Measurements from ENCODE around the gene GAL.
A peak's percentile ranks its signal among the peaks of the same experiment; 100 is the strongest.

Gene GAL

DNA sequence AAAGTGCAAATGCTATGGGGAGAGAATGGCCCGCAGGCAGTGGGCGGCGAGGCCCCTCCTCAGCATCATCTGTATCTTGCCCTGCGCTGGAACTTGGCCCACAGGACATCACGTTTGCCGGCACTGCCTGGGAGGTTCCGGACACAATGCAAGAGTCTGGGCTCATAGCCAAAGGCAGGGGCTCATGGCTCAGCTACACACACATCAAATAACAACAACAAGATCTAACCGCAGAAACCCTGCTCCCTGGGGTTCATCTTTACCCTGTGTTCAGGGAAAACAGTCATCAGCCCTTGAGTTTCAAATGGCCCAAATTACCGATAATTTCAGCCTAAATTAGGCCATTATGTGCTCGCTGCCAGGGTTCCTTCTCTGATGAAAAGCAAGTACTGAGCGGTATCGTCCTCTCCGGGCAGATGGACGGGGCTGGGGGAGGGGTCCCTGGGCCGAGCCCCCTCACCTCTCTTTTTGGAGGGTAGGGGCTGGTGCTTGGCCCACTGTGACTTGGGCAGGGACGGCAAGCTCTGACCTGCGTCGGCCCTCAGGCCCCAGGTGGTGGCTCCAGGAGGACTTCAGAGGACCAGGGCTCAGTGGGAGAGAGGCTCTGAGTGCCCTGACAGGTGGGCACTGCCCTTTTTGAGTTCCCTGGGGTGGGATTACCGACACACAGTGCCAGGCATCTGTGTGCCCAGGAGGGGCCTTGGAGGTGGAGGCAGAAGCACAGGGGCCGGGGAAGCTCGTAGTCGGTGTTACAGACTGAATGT, 25.0 kb upstream of the GAL start:
- Histone ChIP-seq H3K36me3 (ENCODE audit: low read depth) (no peaks in the 10 kb centered on the region), H3K4me1 (ENCODE audit: insufficient read depth, poor library complexity, severe bottlenecking) (peaks cover 3% of the 10 kb centered on the region), H3K9me3 (ENCODE audit: severe bottlenecking) (no peaks in the 10 kb centered on the region), H3K4me3 (ENCODE audit: severe bottlenecking) (no peak overlapping the region), H3K27me3 (ENCODE audit: insufficient read depth, poor library complexity, severe bottlenecking) (no peaks in the 10 kb centered on the region), H3K27ac (ENCODE audit: poor library complexity, severe bottlenecking) (no peak overlapping the region)
- DNase-seq (ENCODE audit: low spot score): no peak
- ATAC-seq (ENCODE audit: low read depth): peak; percentile 91
- TF ChIP-seq, protein P1, sequence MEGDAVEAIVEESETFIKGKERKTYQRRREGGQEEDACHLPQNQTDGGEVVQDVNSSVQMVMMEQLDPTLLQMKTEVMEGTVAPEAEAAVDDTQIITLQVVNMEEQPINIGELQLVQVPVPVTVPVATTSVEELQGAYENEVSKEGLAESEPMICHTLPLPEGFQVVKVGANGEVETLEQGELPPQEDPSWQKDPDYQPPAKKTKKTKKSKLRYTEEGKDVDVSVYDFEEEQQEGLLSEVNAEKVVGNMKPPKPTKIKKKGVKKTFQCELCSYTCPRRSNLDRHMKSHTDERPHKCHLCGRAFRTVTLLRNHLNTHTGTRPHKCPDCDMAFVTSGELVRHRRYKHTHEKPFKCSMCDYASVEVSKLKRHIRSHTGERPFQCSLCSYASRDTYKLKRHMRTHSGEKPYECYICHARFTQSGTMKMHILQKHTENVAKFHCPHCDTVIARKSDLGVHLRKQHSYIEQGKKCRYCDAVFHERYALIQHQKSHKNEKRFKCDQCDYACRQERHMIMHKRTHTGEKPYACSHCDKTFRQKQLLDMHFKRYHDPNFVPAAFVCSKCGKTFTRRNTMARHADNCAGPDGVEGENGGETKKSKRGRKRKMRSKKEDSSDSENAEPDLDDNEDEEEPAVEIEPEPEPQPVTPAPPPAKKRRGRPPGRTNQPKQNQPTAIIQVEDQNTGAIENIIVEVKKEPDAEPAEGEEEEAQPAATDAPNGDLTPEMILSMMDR (IDR thresholded peaks at IDR 0.05; ENCODE audit: poor library complexity, severe bottlenecking): no peak

DNA sequence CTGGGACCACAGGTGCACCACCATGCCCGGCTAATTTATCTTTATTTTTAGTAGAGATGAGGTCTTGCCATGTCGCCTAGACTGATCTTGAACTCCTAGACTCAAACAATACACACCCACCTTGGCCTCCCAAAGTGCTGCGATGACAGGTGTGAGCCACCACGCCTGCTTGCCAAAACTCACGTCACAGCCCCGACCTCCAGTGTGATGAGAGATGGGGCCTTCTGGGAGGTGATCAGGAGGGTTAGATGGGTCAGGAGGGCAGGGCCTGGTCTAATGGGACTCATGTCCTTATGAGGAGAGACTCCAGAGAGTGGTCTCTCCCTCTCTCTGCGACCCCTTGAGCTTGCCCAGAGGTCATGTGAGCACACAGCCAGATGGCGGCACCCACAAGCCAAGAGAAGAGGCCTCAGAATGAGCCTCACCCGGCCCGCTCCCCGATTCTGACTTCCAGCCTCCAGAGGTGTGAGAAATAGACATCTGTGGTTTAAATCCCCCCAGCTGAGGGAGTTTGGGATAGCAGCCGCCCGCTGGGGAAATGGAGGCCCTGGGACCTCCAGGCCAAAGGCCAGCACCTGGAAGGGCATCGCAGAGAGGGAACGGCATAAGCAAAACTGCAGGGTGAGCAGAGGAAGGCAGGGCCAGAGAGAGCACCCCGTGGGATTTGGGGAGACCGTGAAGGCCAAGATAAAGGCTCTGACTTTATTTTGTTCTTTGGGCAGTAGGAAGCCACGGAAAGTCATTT, 24.1 kb upstream of the GAL start:
- TF ChIP-seq, protein P1 (IDR thresholded peaks at IDR 0.05; ENCODE audit: poor library complexity, severe bottlenecking): no peak
- H3K9me3 ChIP-seq (ENCODE audit: severe bottlenecking): no peaks in the 10 kb centered on the region
- no peak overlapping the region for H3K27ac ChIP-seq (ENCODE audit: poor library complexity, severe bottlenecking)
- no peak for ATAC-seq (ENCODE audit: low read depth)
- no peak overlapping the region for H3K4me3 ChIP-seq (ENCODE audit: severe bottlenecking)
- H3K4me1 ChIP-seq (ENCODE audit: insufficient read depth, poor library complexity, severe bottlenecking): peaks cover 3% of the 10 kb centered on the region
- DNase-seq (ENCODE audit: low spot score): no peak
- H3K36me3 ChIP-seq (ENCODE audit: low read depth): no peaks in the 10 kb centered on the region
- no peaks in the 10 kb centered on the region for H3K27me3 ChIP-seq (ENCODE audit: insufficient read depth, poor library complexity, severe bottlenecking)

DNA sequence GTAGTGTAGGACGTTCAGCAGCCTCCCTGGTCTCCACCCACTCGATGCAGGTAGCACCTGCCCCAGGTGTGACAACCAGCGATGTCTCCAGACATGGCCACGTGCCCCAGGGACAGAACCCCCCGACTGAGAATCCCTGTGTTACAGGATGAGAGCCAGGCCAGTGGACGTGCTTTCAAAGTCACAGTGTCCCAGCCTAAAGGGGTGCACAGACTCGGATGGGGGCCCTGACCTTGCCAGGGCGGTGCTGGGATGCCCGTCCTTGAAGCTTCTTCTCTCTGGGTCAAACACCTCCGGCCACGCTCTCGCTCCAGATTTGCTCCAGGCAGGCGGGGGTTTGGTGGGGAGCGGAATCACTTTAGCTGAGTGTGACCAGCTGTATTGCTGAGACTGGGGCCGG, 23.3 kb upstream of the GAL start:
- Histone ChIP-seq H3K4me1 (ENCODE audit: insufficient read depth, poor library complexity, severe bottlenecking) (peaks cover 3% of the 10 kb centered on the region), H3K36me3 (ENCODE audit: low read depth) (no peaks in the 10 kb centered on the region)
- TF ChIP-seq, protein P1 (IDR thresholded peaks at IDR 0.05; ENCODE audit: poor library complexity, severe bottlenecking): no peak

DNA sequence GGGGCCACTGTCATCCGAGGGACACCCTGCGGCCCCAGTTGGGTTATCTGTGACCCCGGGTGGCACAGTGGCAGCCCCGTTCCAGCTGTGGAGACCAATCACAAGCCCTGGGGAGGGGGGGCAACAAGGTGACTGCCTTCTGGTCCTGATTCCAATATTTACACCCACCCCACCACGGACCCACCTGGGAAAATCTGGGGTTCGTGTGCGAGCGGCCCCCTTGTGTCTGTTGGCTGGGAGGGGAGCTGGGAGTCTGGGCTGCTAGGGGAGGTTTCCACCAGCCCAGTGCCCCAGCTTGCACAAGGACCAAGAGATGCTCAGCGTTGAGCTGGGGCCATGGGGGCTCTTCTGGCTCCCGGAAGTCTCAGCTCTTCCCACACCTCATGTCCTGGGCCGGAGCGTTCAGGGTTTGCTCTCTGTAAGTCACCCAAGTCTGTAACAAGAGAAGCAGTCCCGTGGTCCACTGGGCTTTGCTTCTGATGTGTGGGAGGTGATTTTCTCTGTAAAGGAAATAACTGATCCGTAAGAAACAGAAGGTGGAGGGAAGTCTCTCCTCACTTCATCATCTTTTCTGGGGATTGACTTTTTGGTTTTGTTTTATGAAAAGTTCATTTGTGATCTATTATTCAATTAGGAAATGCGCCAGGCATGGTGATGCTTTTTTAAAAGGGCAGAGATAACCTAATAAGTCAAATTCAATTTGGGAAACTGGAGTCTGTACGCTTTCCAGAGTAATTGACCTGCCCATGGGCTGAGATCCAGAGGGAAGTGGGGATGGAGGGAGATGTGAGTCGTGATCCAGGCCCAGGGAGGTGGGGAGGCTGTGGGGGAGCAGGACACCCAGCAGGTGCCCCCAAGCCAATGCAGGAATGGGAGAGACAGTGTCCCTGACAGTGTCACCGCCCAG, 22.4 kb upstream of the GAL start:
- H3K4me1 ChIP-seq (ENCODE audit: insufficient read depth, poor library complexity, severe bottlenecking): peaks cover 3% of the 10 kb centered on the region
- DNase-seq (ENCODE audit: low spot score): peak; percentile 47
- TF ChIP-seq, protein P1 (IDR thresholded peaks at IDR 0.05; ENCODE audit: poor library complexity, severe bottlenecking): no peak
- ATAC-seq (ENCODE audit: low read depth): no peak
- H3K9me3 ChIP-seq (ENCODE audit: severe bottlenecking): no peaks in the 10 kb centered on the region
- no peak overlapping the region for H3K4me3 ChIP-seq (ENCODE audit: severe bottlenecking)
- H3K36me3 ChIP-seq (ENCODE audit: low read depth): no peaks in the 10 kb centered on the region
- H3K27me3 ChIP-seq (ENCODE audit: insufficient read depth, poor library complexity, severe bottlenecking): no peaks in the 10 kb centered on the region
- H3K27ac ChIP-seq (ENCODE audit: poor library complexity, severe bottlenecking): no peak overlapping the region

More for the DNA sequence above, 23.3 kb upstream of the GAL start:
- Histone ChIP-seq H3K9me3 (ENCODE audit: severe bottlenecking) (no peaks in the 10 kb centered on the region), H3K4me3 (ENCODE audit: severe bottlenecking) (no peak overlapping the region), H3K27me3 (ENCODE audit: insufficient read depth, poor library complexity, severe bottlenecking) (no peaks in the 10 kb centered on the region), H3K27ac (ENCODE audit: poor library complexity, severe bottlenecking) (no peak overlapping the region)
- ATAC-seq (ENCODE audit: low read depth) (no peak), DNase-seq (ENCODE audit: low spot score) (no peak)
